ENCODE measurements around the gene PREX1.

Gene PREX1

GRCh38 chr20:48606172-48606840, 221.5 kb downstream of the PREX1 start:
- H3K9me3 Mint-ChIP-seq: peaks cover 5% of the 10 kb centered on the region
- no peak overlapping the region for H3K4me3 Mint-ChIP-seq
- H3K27me3 Mint-ChIP-seq (ENCODE audit: low read depth): peaks cover 35% of the 10 kb centered on the region
- no peaks in the 10 kb centered on the region for H3K36me3 Mint-ChIP-seq (ENCODE audit: low read depth)
- H3K27ac Mint-ChIP-seq: no peak overlapping the region
- no peak for TF ChIP-seq CTCF (IDR thresholded peaks at IDR 0.05; ENCODE audit: unreplicated experiment in 3 of 3)
- H3K4me1 Mint-ChIP-seq: peaks cover 64% of the 10 kb centered on the region

- H3K27ac Mint-ChIP-seq: no peak overlapping the region
- H3K4me3 Mint-ChIP-seq: no peak overlapping the region
- peaks cover 35% of the 10 kb centered on the region for H3K27me3 Mint-ChIP-seq (ENCODE audit: low read depth)
- peaks cover 5% of the 10 kb centered on the region for H3K9me3 Mint-ChIP-seq
- H3K4me1 Mint-ChIP-seq: peaks cover 71% of the 10 kb centered on the region
- H3K36me3 Mint-ChIP-seq (ENCODE audit: low read depth): no peaks in the 10 kb centered on the region
- no peak for TF ChIP-seq CTCF (IDR thresholded peaks at IDR 0.05; ENCODE audit: unreplicated experiment in 3 of 3)
These were observed 222.2 kb downstream of the PREX1 start for GRCh38 chr20:48605364-48606171.

GRCh38 chr20:48604936-48605335, 222.9 kb downstream of the PREX1 start:
- no peak overlapping the region for H3K27ac Mint-ChIP-seq
- H3K36me3 Mint-ChIP-seq (ENCODE audit: low read depth): no peaks in the 10 kb centered on the region
- no peak overlapping the region for H3K4me3 Mint-ChIP-seq
- peaks cover 75% of the 10 kb centered on the region for H3K4me1 Mint-ChIP-seq
- no peak for TF ChIP-seq CTCF (IDR thresholded peaks at IDR 0.05; ENCODE audit: unreplicated experiment in 3 of 3)
- H3K9me3 Mint-ChIP-seq: peaks cover 5% of the 10 kb centered on the region
- peaks cover 31% of the 10 kb centered on the region for H3K27me3 Mint-ChIP-seq (ENCODE audit: low read depth)

DNA sequence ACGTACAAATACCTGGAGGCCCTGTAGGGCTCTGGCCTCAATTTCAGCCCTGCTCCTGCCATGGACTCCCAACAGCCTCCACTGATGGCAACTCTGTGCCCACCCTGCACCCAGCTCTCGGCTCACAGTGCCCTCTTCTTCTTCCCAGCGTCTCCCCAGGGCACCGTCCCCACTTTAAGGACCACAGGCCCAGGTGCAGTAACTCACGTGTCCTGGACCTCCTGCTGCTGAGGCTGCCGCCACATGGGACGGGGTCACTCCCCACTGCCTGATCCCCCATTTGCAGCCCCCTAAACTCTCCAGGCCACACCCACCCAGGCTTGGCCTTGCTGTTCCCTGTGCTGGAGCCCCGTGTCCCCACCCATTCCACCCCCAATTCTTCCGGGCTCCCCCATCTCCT, 223.4 kb downstream of the PREX1 start:
- peaks cover 26% of the 10 kb centered on the region for H3K27me3 Mint-ChIP-seq (ENCODE audit: low read depth)
- no peak for TF ChIP-seq CTCF (IDR thresholded peaks at IDR 0.05; ENCODE audit: unreplicated experiment in 3 of 3)
- no peak overlapping the region for H3K27ac Mint-ChIP-seq
- peaks cover 5% of the 10 kb centered on the region for H3K9me3 Mint-ChIP-seq
- H3K4me3 Mint-ChIP-seq: no peak overlapping the region
- H3K36me3 Mint-ChIP-seq (ENCODE audit: low read depth): no peaks in the 10 kb centered on the region
- peaks cover 77% of the 10 kb centered on the region for H3K4me1 Mint-ChIP-seq

GRCh38 chr20:48603819-48604405, 223.9 kb downstream of the PREX1 start:
- Mint-ChIP-seq H3K4me3 (no peak overlapping the region), H3K4me1 (peaks cover 74% of the 10 kb centered on the region), H3K27ac (peak overlapping the region; percentile 20 to 32 (median 23)), H3K36me3 (ENCODE audit: low read depth) (no peaks in the 10 kb centered on the region), H3K9me3 (peaks cover 5% of the 10 kb centered on the region), H3K27me3 (ENCODE audit: low read depth) (peaks cover 25% of the 10 kb centered on the region)
- TF ChIP-seq CTCF (IDR thresholded peaks at IDR 0.05; ENCODE audit: unreplicated experiment in 3 of 3): no peak
